Astrocyte (in vitro differentiated cells and primary cell): ENCODE data around the gene NELFB. TPM values are rescaled to one million over a fixed set of nuclear protein-coding genes. Genes with fewer than 3 reads are reported as not detected.

Experiments used
- DNase-seq: peaks from one replicate; pipeline ENCODE4 v3.0.0-alpha.2; 2010; ENCODE audit warnings: low read depth
- FAIRE-seq: peaks from 2 replicates; lab custom pipeline; 2011; peaks lifted over from hg19 to GRCh38; lab: Jason Lieb, UNC
- H2AFZ ChIP-seq: 2 replicates; pipeline ENCODE4 v1.6.0; 2012; ENCODE audit warnings: low read depth, low read length, inconsistent platforms
- H3K27ac ChIP-seq: 2 replicates; pipeline ENCODE4 v1.5.1; 2011; ENCODE audit warnings: low read depth, low read length, inconsistent platforms
- H3K27me3 ChIP-seq: 2 replicates; pipeline ENCODE4 v1.6.0; 2011; ENCODE audit warnings: low read length, inconsistent platforms; ENCODE audit not compliant: insufficient read depth
- H3K36me3 ChIP-seq: 2 replicates; pipeline ENCODE4 v1.5.1; 2011; ENCODE audit warnings: low read length, inconsistent platforms; ENCODE audit not compliant: insufficient read depth
- H3K4me1 ChIP-seq: 2 replicates; pipeline ENCODE4 v1.5.1; 2011; ENCODE audit warnings: low read length, inconsistent platforms; ENCODE audit not compliant: insufficient read depth
- H3K4me2 ChIP-seq: 2 replicates; pipeline ENCODE4 v1.6.0; 2012; ENCODE audit warnings: low read length, inconsistent platforms
- H3K4me3 ChIP-seq: 2 replicates; pipeline ENCODE4 v1.5.1; 2011; ENCODE audit warnings: low read depth, mild to moderate bottlenecking, low read length, inconsistent platforms; ENCODE audit not compliant: insufficient read depth
- H3K79me2 ChIP-seq: 2 replicates; pipeline ENCODE4 v1.6.0; 2012; ENCODE audit warnings: mild to moderate bottlenecking, low read length, inconsistent platforms; ENCODE audit not compliant: insufficient read depth
- H3K9ac ChIP-seq: 2 replicates; pipeline ENCODE4 v1.6.0; 2012; ENCODE audit warnings: mild to moderate bottlenecking, low read length, inconsistent platforms
- H3K9me3 ChIP-seq: 2 replicates; pipeline ENCODE4 v1.5.1; 2012; ENCODE audit warnings: low read depth, mild to moderate bottlenecking, low read length, inconsistent platforms; ENCODE audit not compliant: insufficient read depth
- H4K20me1 ChIP-seq: 2 replicates; pipeline ENCODE4 v1.6.0; 2012; ENCODE audit warnings: low read length, inconsistent platforms; ENCODE audit not compliant: insufficient read depth
- H3K27ac Mint-ChIP-seq: one replicate; pipeline ENCODE4 v1.8.0; 2021; ENCODE audit warnings: mild to moderate bottlenecking, mixed read lengths; ENCODE audit not compliant: unreplicated experiment
- H3K27me3 Mint-ChIP-seq: one replicate; pipeline ENCODE4 v1.8.0; 2021; ENCODE audit warnings: low read depth, mixed read lengths; ENCODE audit not compliant: unreplicated experiment
- H3K36me3 Mint-ChIP-seq: one replicate; pipeline ENCODE4 v1.8.0; 2021; ENCODE audit warnings: low read depth, mixed read lengths; ENCODE audit not compliant: unreplicated experiment
- H3K4me1 Mint-ChIP-seq: one replicate; pipeline ENCODE4 v1.8.0; 2021; ENCODE audit warnings: low read depth, mixed read lengths; ENCODE audit not compliant: unreplicated experiment
- H3K4me3 Mint-ChIP-seq: one replicate; pipeline ENCODE4 v1.8.0; 2021; ENCODE audit warnings: mild to moderate bottlenecking, moderate library complexity, mixed read lengths; ENCODE audit not compliant: unreplicated experiment
- H3K9me3 Mint-ChIP-seq: one replicate; pipeline ENCODE4 v1.8.0; 2021; ENCODE audit warnings: mild to moderate bottlenecking, mixed read lengths; ENCODE audit not compliant: unreplicated experiment
- CTCF ChIP-seq: IDR thresholded peaks from 2 replicates; pipeline ENCODE4 v1.5.1; 2011; ENCODE audit warnings: low read depth, mild to moderate bottlenecking, inconsistent platforms, low read length, moderate library complexity; ENCODE audit not compliant: insufficient read depth
- EZH2 ChIP-seq: IDR thresholded peaks from 2 replicates; pipeline ENCODE4 v1.6.1; 2012; ENCODE audit warnings: mild to moderate bottlenecking, low read length, inconsistent platforms; ENCODE audit not compliant: insufficient read depth
- total RNA-seq: library from RNA; stranded (reverse); gene quantifications from 2 replicates; pipeline ENCODE4 v1.2.1, GENCODE V29; 2021

Gene NELFB
- total RNA-seq, 1 donor from 2014 or later: 48.9 TPM

- H3K27me3 ChIP-seq: no peaks in the 10 kb centered on the region
- H3K9ac ChIP-seq: no peak within 1 kb of the TSS
- no peaks in the 10 kb centered on the region for H3K9me3 Mint-ChIP-seq
- no peak within 1 kb of the TSS for H3K27ac ChIP-seq
- DNase-seq: no peak
- H3K36me3 ChIP-seq: no peaks in the 10 kb centered on the region
- TF ChIP-seq EZH2 (no peak), CTCF (no peak)
- FAIRE-seq: no peak
- H3K79me2 ChIP-seq: no peaks in the 10 kb centered on the region
- peak within 1 kb of the TSS; percentile 62 for H2AFZ ChIP-seq
- peaks cover 8% of the 10 kb centered on the region for H4K20me1 ChIP-seq
- no peaks in the 10 kb centered on the region for H3K27me3 Mint-ChIP-seq
- peak within 1 kb of the TSS; percentile 42 for H3K4me3 ChIP-seq
- no peaks in the 10 kb centered on the region for H3K9me3 ChIP-seq
- peaks cover 30% of the 10 kb centered on the region for H3K4me1 ChIP-seq
- no peaks in the 10 kb centered on the region for H3K36me3 Mint-ChIP-seq
- H3K4me2 ChIP-seq: peak within 1 kb of the TSS; percentile 95
- H3K4me3 Mint-ChIP-seq: peak within 1 kb of the TSS; percentile 67
- H3K4me1 Mint-ChIP-seq: peaks cover 9% of the 10 kb centered on the region
- no peak within 1 kb of the TSS for H3K27ac Mint-ChIP-seq
Observed at GRCh38 chr9:137222190-137223077, 32.7 kb upstream of the NELFB start, which contains the start of gene RNF208. Gene RNF208, minus strand, starts transcription at chr9:137222240. Its CDS starts 1,028 bp downstream, at chr9:137221212.

GRCh38 chr9:137223078-137223970, 31.8 kb upstream of the NELFB start:
- peaks cover 9% of the 10 kb centered on the region for H3K4me1 Mint-ChIP-seq
- H3K4me3 ChIP-seq: peak overlapping the region; percentile 86
- no peaks in the 10 kb centered on the region for H3K27me3 ChIP-seq
- H2AFZ ChIP-seq: peak overlapping the region; percentile 97
- no peaks in the 10 kb centered on the region for H3K27me3 Mint-ChIP-seq
- H3K27ac ChIP-seq: peak overlapping the region; percentile 76
- FAIRE-seq (peak; percentile 71), DNase-seq (peak; percentile 87)
- H3K9ac ChIP-seq: peak overlapping the region; percentile 93
- H3K4me2 ChIP-seq: peak overlapping the region; percentile 95
- peak overlapping the region; percentile 83 for H3K4me3 Mint-ChIP-seq
- H3K27ac Mint-ChIP-seq: no peak overlapping the region
- TF ChIP-seq EZH2: no peak
- no peak for TF ChIP-seq CTCF
- H4K20me1 ChIP-seq: peaks cover 8% of the 10 kb centered on the region
- no peaks in the 10 kb centered on the region for H3K9me3 ChIP-seq
- no peaks in the 10 kb centered on the region for H3K36me3 ChIP-seq
- peaks cover 32% of the 10 kb centered on the region for H3K4me1 ChIP-seq
- H3K79me2 ChIP-seq: no peaks in the 10 kb centered on the region
- H3K36me3 Mint-ChIP-seq: no peaks in the 10 kb centered on the region
- H3K9me3 Mint-ChIP-seq: no peaks in the 10 kb centered on the region
